Measurements from ENCODE around the gene PDZRN3. TPM values are rescaled to one million over a fixed set of nuclear protein-coding genes. Genes with fewer than 3 reads are reported as not detected.

The PDZRN3 gene
- total RNA-seq, 1 donor from 2014 or later: 4.1 TPM

GRCh38 chr3:73433687-73434086, 191.1 kb downstream of the PDZRN3 start:
- H3K27me3 ChIP-seq (ENCODE audit: control insufficient read depth, insufficient read depth, low read length): peaks cover 7% of the 10 kb centered on the region
- H3K36me3 ChIP-seq (ENCODE audit: control insufficient read depth, insufficient read depth, low read length): no peaks in the 10 kb centered on the region
- DNase-seq (ENCODE audit: low read depth): no peak
- no peak overlapping the region for H3K4me3 ChIP-seq (ENCODE audit: low read depth, low read length)
- TF ChIP-seq, protein P1, sequence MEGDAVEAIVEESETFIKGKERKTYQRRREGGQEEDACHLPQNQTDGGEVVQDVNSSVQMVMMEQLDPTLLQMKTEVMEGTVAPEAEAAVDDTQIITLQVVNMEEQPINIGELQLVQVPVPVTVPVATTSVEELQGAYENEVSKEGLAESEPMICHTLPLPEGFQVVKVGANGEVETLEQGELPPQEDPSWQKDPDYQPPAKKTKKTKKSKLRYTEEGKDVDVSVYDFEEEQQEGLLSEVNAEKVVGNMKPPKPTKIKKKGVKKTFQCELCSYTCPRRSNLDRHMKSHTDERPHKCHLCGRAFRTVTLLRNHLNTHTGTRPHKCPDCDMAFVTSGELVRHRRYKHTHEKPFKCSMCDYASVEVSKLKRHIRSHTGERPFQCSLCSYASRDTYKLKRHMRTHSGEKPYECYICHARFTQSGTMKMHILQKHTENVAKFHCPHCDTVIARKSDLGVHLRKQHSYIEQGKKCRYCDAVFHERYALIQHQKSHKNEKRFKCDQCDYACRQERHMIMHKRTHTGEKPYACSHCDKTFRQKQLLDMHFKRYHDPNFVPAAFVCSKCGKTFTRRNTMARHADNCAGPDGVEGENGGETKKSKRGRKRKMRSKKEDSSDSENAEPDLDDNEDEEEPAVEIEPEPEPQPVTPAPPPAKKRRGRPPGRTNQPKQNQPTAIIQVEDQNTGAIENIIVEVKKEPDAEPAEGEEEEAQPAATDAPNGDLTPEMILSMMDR (IDR thresholded peaks at IDR 0.05; ENCODE audit: insufficient read depth, low read length, poor library complexity, severe bottlenecking): no peak

DNA sequence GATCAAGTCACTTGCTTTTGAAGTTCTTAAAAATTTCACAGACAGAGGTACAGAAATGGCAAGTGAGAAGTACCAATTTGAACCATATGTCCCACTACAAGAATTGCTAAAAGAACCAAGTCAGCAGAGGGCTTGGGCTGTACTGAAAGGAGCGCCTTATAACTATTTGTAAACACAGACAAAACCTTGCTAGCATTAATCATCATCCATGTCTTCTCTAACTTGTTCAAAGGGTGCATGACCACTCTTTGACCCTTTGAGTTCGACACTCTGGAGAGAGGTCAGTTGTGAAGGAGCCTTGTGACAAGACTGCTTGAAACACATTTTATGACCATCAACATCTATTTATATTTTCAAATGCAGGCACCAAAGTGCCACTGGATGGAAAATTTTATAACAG, 191.7 kb downstream of the PDZRN3 start:
- DNase-seq (ENCODE audit: low read depth): no peak
- no peaks in the 10 kb centered on the region for H3K36me3 ChIP-seq (ENCODE audit: control insufficient read depth, insufficient read depth, low read length)
- peaks cover 7% of the 10 kb centered on the region for H3K27me3 ChIP-seq (ENCODE audit: control insufficient read depth, insufficient read depth, low read length)
- TF ChIP-seq, protein P1 (IDR thresholded peaks at IDR 0.05; ENCODE audit: insufficient read depth, low read length, poor library complexity, severe bottlenecking): no peak
- H3K4me3 ChIP-seq (ENCODE audit: low read depth, low read length): no peak overlapping the region

DNA sequence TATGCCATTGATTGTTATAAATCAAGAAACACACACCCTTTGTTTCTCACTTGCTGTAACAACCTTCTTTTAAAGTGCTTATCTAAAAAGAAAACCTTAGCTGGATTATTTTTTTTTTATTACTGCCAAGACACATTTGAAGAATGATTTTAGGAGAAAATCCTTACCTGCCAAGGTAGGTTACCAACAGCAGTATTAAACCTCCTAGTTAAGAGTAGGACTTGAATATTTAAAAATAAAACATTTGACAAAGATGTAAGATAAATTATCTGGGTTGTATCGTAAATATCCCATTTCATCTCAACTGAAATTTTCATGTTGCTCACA, 192.1 kb downstream of the PDZRN3 start:
- no peak for DNase-seq (ENCODE audit: low read depth)
- TF ChIP-seq, protein P1 (IDR thresholded peaks at IDR 0.05; ENCODE audit: insufficient read depth, low read length, poor library complexity, severe bottlenecking): no peak
- Histone ChIP-seq H3K36me3 (ENCODE audit: control insufficient read depth, insufficient read depth, low read length) (no peaks in the 10 kb centered on the region), H3K4me3 (ENCODE audit: low read depth, low read length) (no peak overlapping the region), H3K27me3 (ENCODE audit: control insufficient read depth, insufficient read depth, low read length) (peaks cover 7% of the 10 kb centered on the region)

DNA sequence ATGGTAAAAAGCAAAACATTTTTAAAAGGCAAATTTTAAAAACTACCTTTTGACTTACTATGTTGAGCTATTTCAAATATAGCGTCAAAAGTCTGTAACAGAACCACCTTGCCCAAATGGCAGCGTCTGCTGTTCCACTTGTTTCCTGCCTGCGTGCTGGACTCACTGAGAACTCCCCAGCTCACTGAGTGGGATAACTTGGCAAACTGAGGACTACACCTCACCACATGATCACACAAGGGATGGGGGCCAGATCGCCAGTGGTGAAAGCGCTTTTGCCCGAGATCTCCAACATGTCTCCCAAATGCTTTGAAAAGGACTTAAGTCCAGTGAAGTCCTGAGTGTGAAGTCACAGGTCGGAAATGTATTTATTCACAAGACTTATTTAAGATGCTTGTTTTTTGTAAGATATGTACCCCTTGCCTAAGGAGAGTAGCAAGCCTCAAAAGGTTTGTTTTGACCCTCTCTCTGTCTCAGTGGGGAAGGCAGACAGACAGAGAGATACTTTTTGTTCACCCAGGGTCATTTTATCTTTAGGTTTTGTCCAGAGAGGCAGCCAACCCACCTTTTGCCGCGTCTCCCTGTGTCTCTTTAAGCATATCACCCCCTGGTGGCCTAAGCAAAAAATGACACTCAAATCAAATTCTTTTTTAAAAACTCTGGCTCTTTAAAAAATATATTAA, 192.6 kb downstream of the PDZRN3 start:
- H3K27me3 ChIP-seq (ENCODE audit: control insufficient read depth, insufficient read depth, low read length): peaks cover 7% of the 10 kb centered on the region
- no peak overlapping the region for H3K4me3 ChIP-seq (ENCODE audit: low read depth, low read length)
- no peak for DNase-seq (ENCODE audit: low read depth)
- TF ChIP-seq, protein P1 (IDR thresholded peaks at IDR 0.05; ENCODE audit: insufficient read depth, low read length, poor library complexity, severe bottlenecking): peak; percentile 70
- no peaks in the 10 kb centered on the region for H3K36me3 ChIP-seq (ENCODE audit: control insufficient read depth, insufficient read depth, low read length)

DNA sequence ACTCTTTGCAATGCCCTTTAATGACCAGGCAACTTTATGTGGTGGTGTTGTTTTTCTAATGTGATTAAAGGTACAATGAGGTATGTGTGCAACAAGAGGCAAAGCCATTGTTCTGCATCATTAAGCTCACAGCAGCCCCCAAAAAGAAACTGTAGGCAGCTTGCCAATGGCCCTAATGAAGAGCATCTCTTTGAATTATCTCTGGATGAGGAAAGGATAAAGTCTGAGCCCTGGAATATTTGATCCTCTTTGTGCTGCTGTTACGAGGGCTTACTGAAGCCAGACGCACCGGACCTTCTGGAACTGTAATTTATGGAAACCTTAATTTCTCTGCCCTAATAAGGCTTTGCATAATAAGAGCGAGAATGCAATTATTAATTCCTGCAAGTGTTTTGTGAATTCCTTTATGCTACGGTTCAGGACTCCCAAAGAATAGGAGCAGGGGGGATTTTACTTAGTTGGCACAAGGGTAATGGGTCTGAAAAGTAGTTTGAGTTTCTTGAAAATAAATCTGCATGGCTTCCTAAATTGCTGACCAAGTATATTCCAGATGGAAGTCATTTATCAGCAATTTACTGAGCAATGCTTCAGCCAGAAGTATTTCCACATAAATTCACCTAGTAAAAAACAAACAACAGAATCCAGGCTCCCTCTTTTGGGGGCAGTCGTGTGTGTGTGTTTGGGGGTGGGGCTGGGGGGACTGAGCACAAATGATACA, 193.4 kb downstream of the PDZRN3 start:
- no peak for DNase-seq (ENCODE audit: low read depth)
- TF ChIP-seq, protein P1 (IDR thresholded peaks at IDR 0.05; ENCODE audit: insufficient read depth, low read length, poor library complexity, severe bottlenecking): no peak
- H3K4me3 ChIP-seq (ENCODE audit: low read depth, low read length): no peak overlapping the region
- H3K36me3 ChIP-seq (ENCODE audit: control insufficient read depth, insufficient read depth, low read length): no peaks in the 10 kb centered on the region
- peaks cover 7% of the 10 kb centered on the region for H3K27me3 ChIP-seq (ENCODE audit: control insufficient read depth, insufficient read depth, low read length)

Measured in kidney epithelial cell (primary cell).